Measurements from ENCODE around the gene GP5.

GP5 gene

DNA sequence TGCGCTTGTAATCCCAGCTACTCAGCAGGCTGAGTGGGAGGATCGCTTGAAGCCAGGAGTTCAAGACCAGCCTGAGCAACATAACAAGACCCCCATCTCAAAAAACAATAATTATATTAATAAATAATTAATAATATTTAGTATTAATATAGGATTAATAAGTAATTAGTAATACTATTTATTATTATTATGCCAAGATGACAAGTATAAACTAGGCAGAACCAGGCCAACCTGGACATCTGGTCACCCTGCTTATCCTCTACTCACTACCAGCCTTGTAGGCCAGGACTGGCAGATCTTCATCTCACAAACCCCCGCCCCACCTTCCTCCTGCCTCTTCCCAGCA, 48.4 kb downstream of the GP5 start:
- no peak for DNase-seq (ENCODE audit: low read depth in 2 of 2)

DNA sequence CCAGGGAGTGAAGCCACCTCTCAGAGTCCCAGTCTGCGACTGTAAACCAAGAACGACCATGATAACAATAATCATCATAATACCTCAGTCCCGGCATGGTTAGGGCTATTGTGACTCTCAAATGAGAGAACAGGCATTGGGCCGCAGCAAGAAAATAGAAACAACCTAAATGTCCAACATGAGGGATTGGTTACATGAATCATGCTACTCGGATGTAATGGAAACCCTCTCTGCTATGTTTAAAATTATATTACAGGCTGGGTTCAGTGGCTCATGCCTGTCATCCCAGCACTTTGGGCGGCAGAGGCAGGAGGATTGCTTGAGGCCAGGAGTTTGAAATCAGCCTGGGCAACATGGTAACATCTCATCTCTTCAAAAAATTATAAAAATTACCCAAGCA, 50.7 kb downstream of the GP5 start:
- DNase-seq (ENCODE audit: low read depth in 2 of 2) = no peak

DNA sequence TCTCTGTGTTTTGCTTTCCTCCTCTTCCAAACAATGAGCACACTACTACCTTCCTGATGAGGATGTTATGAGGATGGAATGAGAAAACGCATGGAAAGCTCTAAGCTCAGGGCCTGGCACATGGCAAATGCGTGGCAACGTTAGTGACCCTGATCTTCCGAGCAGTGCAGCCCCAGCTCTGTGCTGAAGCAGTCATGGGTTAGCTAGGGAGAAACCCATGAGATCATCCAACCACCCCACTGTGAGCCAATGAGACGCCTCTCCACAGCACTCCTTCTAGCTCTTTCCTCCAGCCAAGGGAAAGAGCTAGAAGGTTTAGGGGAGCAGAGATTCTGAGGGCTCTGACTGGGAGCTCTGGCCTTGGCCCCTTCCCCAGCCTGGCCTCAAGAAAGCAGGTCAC, 52.4 kb downstream of the GP5 start:
- no peak for DNase-seq (ENCODE audit: low read depth in 2 of 2)

DNA sequence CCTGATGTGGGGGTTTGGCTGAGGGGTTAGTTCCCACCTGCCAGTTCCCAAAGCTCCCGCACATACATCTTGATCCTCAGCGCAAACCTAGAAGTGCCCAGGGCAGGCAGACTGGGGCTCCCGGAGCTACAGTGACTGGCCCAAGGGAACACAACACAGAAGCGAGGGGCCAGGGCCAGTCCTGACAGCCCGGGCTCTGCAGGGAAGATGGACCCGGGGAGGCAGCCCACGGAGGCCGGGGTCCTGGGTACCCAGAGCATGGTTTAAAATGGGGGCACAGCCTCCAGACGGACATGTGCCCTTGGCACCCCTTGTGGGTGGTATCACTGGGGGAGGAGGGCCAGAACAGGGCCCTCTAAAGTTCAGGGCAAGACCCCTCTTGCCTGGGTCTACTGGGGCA, 53.0 kb downstream of the GP5 start:
- DNase-seq (ENCODE audit: low read depth in 2 of 2) = no peak

All from activated CD8-positive, alpha-beta memory T cell treated with anti-CD3 and anti-CD28 coated beads for 4 hours (primary cell).